Breast epithelium (tissue), 4 donors: ENCODE results near the gene IGF2BP2. TPM values are rescaled to one million over a fixed set of nuclear protein-coding genes. Genes with fewer than 3 reads are reported as not detected.

Experiments
- DNase-seq, 2 donors: peaks; one replicate each; pipeline ENCODE4 v3.0.0-alpha.2; 2019; ENCODE audit warnings: low spot score in 2 of 2
- H3K27ac ChIP-seq, 2 donors: fragments of 200-600 bp; sonication (generic) in 1 of 2; one replicate each; pipeline ENCODE4 v1.5.1; 2016 to 2019; ENCODE audit warnings: mild to moderate bottlenecking in 1 of 2
- H3K27me3 ChIP-seq, 2 donors: fragments of 200-600 bp; sonication (generic) in 1 of 2; one replicate each; pipeline versions ENCODE4 v1.5.1 to v1.6.0; 2017 to 2019; ENCODE audit warnings: control low read depth in 1 of 2, mild to moderate bottlenecking in 1 of 2
- H3K36me3 ChIP-seq: fragments of 200-600 bp; one replicate; pipeline ENCODE4 v1.5.1; 2019
- H3K4me1 ChIP-seq, 2 donors: fragments of 200-600 bp; sonication (generic); one replicate each; pipeline ENCODE4 v1.5.1; 2016 to 2019; ENCODE audit warnings: control low read depth in 1 of 2
- H3K4me3 ChIP-seq, 3 donors: fragments of 200-600 bp; sonication (generic); 1 replicate in 2 of 3; 2 replicates in 1 of 3; pipeline ENCODE4 v1.5.1; 2016 to 2019; ENCODE audit warnings: mild to moderate bottlenecking in 3 of 3, moderate library complexity in 2 of 3
- H3K9me3 ChIP-seq, 2 donors: fragments of 200-600 bp; sonication (generic) in 1 of 2; one replicate each; pipeline ENCODE4 v1.5.1; 2016 to 2019; ENCODE audit warnings: control low read depth in 1 of 2
- CTCF ChIP-seq, 3 donors: fragments of 450-650 bp; IDR thresholded peaks; one replicate each; pipeline ENCODE4 v1.5.1; 2016 to 2017; ENCODE audit warnings: antibody characterized with exemption in 3 of 3, mild to moderate bottlenecking in 3 of 3, moderate library complexity in 3 of 3
- POLR2A ChIP-seq: fragments of 450-650 bp; IDR thresholded peaks from one replicate; pipeline ENCODE4 v1.6.1; 2016; ENCODE audit warnings: antibody characterized with exemption, mild to moderate bottlenecking, moderate library complexity
- POLR2AphosphoS5 ChIP-seq, 3 donors: sonication (generic); formaldehyde crosslinking; IDR thresholded peaks; one replicate each; pipeline ENCODE4 v1.6.1; 2017; ENCODE audit warnings: antibody characterized with exemption in 3 of 3
- intact Hi-C: fragments of 100-400 bp; cut with DNase I; formaldehyde crosslinking; loops from one replicate; pipeline ENCODE4 v1.15.1; 2023; ENCODE audit warnings: low total_unique reads
- total RNA-seq, 3 donors: library from RNA; depleted of rRNA; stranded (reverse); fragments of >200 nt; gene quantifications; one replicate each; pipeline ENCODE4 v1.1.0, GENCODE V29; 2016

IGF2BP2 gene
- total RNA-seq, 3 donors from 2014 or later = 4.9 to 27.5 (median 23.8) TPM

- intact Hi-C loops = no loop called here
- DNase-seq = no peak
- Histone ChIP-seq H3K27ac (no peak overlapping the region), H3K4me1 (no peaks in the 10 kb centered on the region), H3K27me3 (no peaks in the 10 kb centered on the region), H3K9me3 (no peaks in the 10 kb centered on the region), H3K36me3 (no peaks in the 10 kb centered on the region), H3K4me3 (no peak overlapping the region)
- TF ChIP-seq POLR2A (no peak), POLR2AphosphoS5 (IDR thresholded peaks at IDR 0.05) (no peak), CTCF (IDR thresholded peaks at IDR 0.05) (no peak)
Observed at GRCh38 chr3:185685231-185686035, 139.4 kb downstream of the IGF2BP2 start.

GRCh38 chr3:185680231-185680630, 144.6 kb downstream of the IGF2BP2 start:
- Histone ChIP-seq H3K9me3 (no peaks in the 10 kb centered on the region), H3K4me3 (no peak overlapping the region), H3K36me3 (no peaks in the 10 kb centered on the region), H3K4me1 (no peaks in the 10 kb centered on the region), H3K27ac (no peak overlapping the region), H3K27me3 (no peaks in the 10 kb centered on the region)
- no peak for DNase-seq
- TF ChIP-seq POLR2AphosphoS5 (IDR thresholded peaks at IDR 0.05) (no peak), CTCF (IDR thresholded peaks at IDR 0.05) (no peak), POLR2A (no peak)
- intact Hi-C loops = no loop called here

GRCh38 chr3:185678027-185678426, 146.8 kb downstream of the IGF2BP2 start:
- no peak for TF ChIP-seq CTCF (IDR thresholded peaks at IDR 0.05)
- TF ChIP-seq POLR2A = no peak
- TF ChIP-seq POLR2AphosphoS5 (IDR thresholded peaks at IDR 0.05) = no peak
- no peak overlapping the region for H3K4me3 ChIP-seq
- no peak for DNase-seq
- intact Hi-C loops = no loop called here
- no peaks in the 10 kb centered on the region for H3K9me3 ChIP-seq
- H3K27ac ChIP-seq = no peak overlapping the region
- H3K36me3 ChIP-seq = no peaks in the 10 kb centered on the region
- no peaks in the 10 kb centered on the region for H3K27me3 ChIP-seq
- H3K4me1 ChIP-seq = no peaks in the 10 kb centered on the region

- Histone ChIP-seq H3K27me3 (no peaks in the 10 kb centered on the region), H3K4me1 (no peaks in the 10 kb centered on the region), H3K36me3 (no peaks in the 10 kb centered on the region), H3K27ac (no peak overlapping the region), H3K4me3 (no peak overlapping the region), H3K9me3 (no peaks in the 10 kb centered on the region)
- intact Hi-C loops = no loop called here
- no peak for DNase-seq
- no peak for TF ChIP-seq POLR2A
- TF ChIP-seq POLR2AphosphoS5 (IDR thresholded peaks at IDR 0.05) = no peak
- TF ChIP-seq CTCF (IDR thresholded peaks at IDR 0.05) = peak in 2 of 3 donors; percentile 52 to 62
Observed at GRCh38 chr3:185677146-185677829, 147.6 kb downstream of the IGF2BP2 start.

- H3K27ac ChIP-seq = no peak overlapping the region
- TF ChIP-seq POLR2A (no peak), CTCF (IDR thresholded peaks at IDR 0.05) (no peak), POLR2AphosphoS5 (IDR thresholded peaks at IDR 0.05) (no peak)
- intact Hi-C loops = no loop called here
- H3K36me3 ChIP-seq = no peaks in the 10 kb centered on the region
- H3K4me3 ChIP-seq = no peak overlapping the region
- no peaks in the 10 kb centered on the region for H3K4me1 ChIP-seq
- no peak for DNase-seq
- H3K9me3 ChIP-seq = no peaks in the 10 kb centered on the region
- H3K27me3 ChIP-seq = no peaks in the 10 kb centered on the region
Observed at GRCh38 chr3:185667574-185667973, 157.3 kb downstream of the IGF2BP2 start.
